Lower leg skin (tissue), 4 donors: ENCODE measurements around the gene EPG5. TPM values are rescaled to one million over a fixed set of nuclear protein-coding genes. Genes with fewer than 3 reads are reported as not detected.

ENCODE experiments used
- DNase-seq, 2 donors: peaks; one replicate each; pipeline ENCODE4 v3.0.0-alpha.2; 2019; ENCODE audit warnings: low spot score in 2 of 2
- H3K4me3 ChIP-seq: fragments of 200-600 bp; sonication (generic); 2 replicates; pipeline ENCODE4 v1.5.1; 2017; ENCODE audit warnings: mild to moderate bottlenecking, low read depth; ENCODE audit not compliant: poor library complexity, severe bottlenecking
- POLR2A ChIP-seq, 2 donors: fragments of 450-650 bp; IDR thresholded peaks; one replicate each; pipeline ENCODE4 v1.6.1; 2016 to 2017; ENCODE audit warnings: antibody characterized with exemption in 2 of 2, mild to moderate bottlenecking in 1 of 2, moderate library complexity in 1 of 2
- WGBS, 2 donors: methylation state at CpG; one replicate each; pipeline ENCODE4 v1.1.5; 2018; 5-methylcytosine and 5-hydroxymethylcytosine counted together
- intact Hi-C: fragments of 100-400 bp; cut with DNase I; formaldehyde crosslinking; loops from one replicate; pipeline ENCODE4 v1.15.0; 2023; ENCODE audit warnings: low total_unique reads
- total RNA-seq, 4 donors: library from RNA; depleted of rRNA; stranded (reverse); fragments of >200 nt; gene quantifications; one replicate each; pipeline ENCODE4 v1.1.0, GENCODE V29; 2016
- TF ChIP-seq, protein P1 (sequence below), 3 donors: fragments of 450-650 bp; IDR thresholded peaks; one replicate each; pipeline ENCODE4 v1.5.1; 2016; ENCODE audit warnings: antibody characterized with exemption in 3 of 3, mild to moderate bottlenecking in 3 of 3, moderate library complexity in 2 of 3

Gene EPG5
- total RNA-seq, 4 donors from 2014 or later = 22.5 to 44.0 (median 39.8) TPM

GRCh38 chr18:45958027-45958426 lies 9.1 kb downstream of the EPG5 start:
- intact Hi-C loops = no loop called here
- no peak overlapping the region for H3K4me3 ChIP-seq
- WGBS, 2 donors = 94% methylated on average over 2 of the region's 2 CpGs
- DNase-seq = no peak
- TF ChIP-seq POLR2A (IDR thresholded peaks at IDR 0.05) = no peak
- TF ChIP-seq, protein P1, sequence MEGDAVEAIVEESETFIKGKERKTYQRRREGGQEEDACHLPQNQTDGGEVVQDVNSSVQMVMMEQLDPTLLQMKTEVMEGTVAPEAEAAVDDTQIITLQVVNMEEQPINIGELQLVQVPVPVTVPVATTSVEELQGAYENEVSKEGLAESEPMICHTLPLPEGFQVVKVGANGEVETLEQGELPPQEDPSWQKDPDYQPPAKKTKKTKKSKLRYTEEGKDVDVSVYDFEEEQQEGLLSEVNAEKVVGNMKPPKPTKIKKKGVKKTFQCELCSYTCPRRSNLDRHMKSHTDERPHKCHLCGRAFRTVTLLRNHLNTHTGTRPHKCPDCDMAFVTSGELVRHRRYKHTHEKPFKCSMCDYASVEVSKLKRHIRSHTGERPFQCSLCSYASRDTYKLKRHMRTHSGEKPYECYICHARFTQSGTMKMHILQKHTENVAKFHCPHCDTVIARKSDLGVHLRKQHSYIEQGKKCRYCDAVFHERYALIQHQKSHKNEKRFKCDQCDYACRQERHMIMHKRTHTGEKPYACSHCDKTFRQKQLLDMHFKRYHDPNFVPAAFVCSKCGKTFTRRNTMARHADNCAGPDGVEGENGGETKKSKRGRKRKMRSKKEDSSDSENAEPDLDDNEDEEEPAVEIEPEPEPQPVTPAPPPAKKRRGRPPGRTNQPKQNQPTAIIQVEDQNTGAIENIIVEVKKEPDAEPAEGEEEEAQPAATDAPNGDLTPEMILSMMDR (IDR thresholded peaks at IDR 0.05) = no peak

DNA sequence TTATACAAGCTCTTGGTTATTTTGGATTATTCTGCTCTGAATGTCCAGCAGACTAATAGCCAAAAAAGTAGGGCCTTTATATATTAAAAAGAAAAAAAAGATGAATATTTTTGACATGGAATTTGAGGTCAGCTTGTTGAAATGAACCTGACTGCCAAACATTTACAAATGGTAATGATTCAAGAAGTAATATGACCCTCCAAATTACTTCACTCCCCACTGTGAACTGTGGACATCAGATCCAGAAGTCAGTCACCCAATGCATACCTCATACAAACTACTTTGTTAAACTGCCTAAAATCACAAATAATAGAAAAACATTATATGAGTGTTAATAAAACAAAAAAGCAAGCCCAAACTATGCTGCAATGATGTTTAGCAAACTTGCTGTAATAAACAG lies 10.0 kb downstream of the EPG5 start:
- no peak for TF ChIP-seq POLR2A (IDR thresholded peaks at IDR 0.05)
- TF ChIP-seq, protein P1 (IDR thresholded peaks at IDR 0.05) = no peak
- intact Hi-C loops = no loop called here
- DNase-seq = no peak
- no peak overlapping the region for H3K4me3 ChIP-seq

DNA sequence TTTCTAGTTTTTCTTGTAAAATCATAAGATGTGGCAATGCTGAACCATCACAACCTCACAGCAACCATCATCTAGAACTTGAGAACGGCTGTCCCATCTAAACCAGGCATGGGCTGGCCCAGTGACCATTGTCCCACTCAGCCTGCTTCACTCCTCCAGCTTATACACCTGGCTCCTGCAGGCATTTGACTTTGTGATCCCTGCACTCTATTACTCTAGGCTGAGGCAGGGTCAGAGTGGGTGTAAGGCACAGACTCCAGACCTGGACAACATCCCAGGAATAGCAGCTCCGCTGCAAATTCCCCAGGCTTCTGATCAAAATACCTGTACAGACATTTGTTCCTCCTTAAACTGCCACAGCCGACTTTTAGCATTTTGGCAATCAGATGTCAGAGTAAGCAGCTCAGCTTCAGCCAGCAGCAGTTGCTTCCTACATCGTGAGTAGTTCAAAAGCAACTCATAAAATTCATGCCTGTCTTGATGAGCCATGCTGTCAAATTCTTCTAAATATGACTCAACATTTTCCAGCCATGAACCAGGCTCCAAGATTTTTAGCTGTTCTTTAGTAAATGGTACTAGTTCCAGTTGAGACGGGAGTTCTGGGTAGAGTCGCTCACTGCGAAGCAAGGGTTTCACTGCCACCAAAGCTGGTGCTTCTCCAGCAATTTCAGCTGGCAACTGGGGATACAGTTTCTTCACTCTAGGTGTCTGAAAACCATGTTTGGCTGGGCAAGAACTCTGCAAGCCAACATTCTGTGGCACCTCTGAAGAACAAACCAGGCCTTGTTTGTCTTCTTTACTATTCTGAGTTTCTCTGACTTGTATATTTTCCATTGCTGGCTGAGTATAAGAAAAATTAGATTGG lies 12.8 kb downstream of the EPG5 start:
- WGBS, 2 donors = 67% methylated on average over 7 of the region's 7 CpGs
- no peak for TF ChIP-seq POLR2A (IDR thresholded peaks at IDR 0.05)
- TF ChIP-seq, protein P1 (IDR thresholded peaks at IDR 0.05) = no peak
- intact Hi-C loops = no loop called here

DNA sequence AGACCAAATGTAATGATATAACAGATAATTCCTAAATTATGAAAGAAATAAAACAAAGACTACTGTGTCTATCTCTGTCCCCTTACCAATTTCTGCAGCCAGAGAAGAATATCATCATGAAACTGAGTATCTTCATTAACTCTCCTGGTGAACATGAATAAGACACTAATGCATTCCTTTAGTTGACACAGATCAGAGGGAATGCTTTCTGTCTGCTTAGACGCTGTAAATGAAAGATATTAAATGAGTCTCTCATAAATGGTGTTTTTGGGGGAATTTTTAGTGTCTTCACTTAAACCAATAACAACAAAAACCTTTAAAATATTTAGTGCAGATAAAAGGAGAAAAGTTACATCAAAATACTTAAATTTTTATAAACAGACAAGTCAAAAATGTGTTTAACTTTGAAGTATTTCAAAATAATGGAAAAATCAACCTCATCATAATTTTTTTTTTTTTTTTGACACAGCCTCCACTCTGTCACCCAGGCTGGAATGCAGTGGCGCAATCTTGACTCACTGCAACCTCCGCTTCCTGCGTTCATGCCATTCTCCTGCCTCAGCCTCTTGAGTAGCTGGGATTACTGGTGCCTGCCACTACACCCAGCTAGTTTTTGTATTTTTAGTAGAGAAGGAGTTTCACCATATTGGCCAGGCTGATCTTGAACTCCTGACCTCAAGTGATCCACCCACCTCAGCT lies 16.0 kb downstream of the EPG5 start:
- intact Hi-C loops = no loop called here
- TF ChIP-seq, protein P1 (IDR thresholded peaks at IDR 0.05) = no peak
- TF ChIP-seq POLR2A (IDR thresholded peaks at IDR 0.05) = no peak
- no peak for DNase-seq
- 76 to 85% methylated on average over 4 of the region's 4 CpGs for WGBS, 2 donors
- H3K4me3 ChIP-seq = no peak overlapping the region

More for the DNA sequence above, 12.8 kb downstream of the EPG5 start:
- H3K4me3 ChIP-seq = no peak overlapping the region
- no peak for DNase-seq

GRCh38 chr18:45945669-45946068 lies 21.5 kb downstream of the EPG5 start:
- no peak for DNase-seq
- TF ChIP-seq POLR2A (IDR thresholded peaks at IDR 0.05) = no peak
- TF ChIP-seq, protein P1 (IDR thresholded peaks at IDR 0.05) = no peak
- 84 to 90% methylated on average over 5 of the region's 5 CpGs for WGBS, 2 donors
- H3K4me3 ChIP-seq = no peak overlapping the region
- intact Hi-C loops = no loop called here
